HL-60 (cell line): Measurements from ENCODE around the gene WDR33.
A peak's percentile ranks its signal among the peaks of the same experiment; 100 is the strongest.

Source experiments
- DNase-seq, 2 experiments: peaks; one replicate each; pipeline ENCODE4 v3.0.0-alpha.2; 2010 to 2020; ENCODE audit warnings: low read depth in 1 of 2, low spot score in 1 of 2
- H3K27ac ChIP-seq: fragments of 250-450 bp; sonication (Bioruptor Pico); replicated peaks from 2 replicates; pipeline ENCODE4 v1.5.1; 2020; ENCODE audit warnings: mild to moderate bottlenecking, moderate library complexity
- H3K27me3 ChIP-seq: fragments of 250-450 bp; sonication (Bioruptor Pico); 2 replicates; pipeline ENCODE4 v1.5.1; 2021; ENCODE audit warnings: mild to moderate bottlenecking, moderate library complexity; ENCODE audit not compliant: insufficient read depth, poor library complexity, severe bottlenecking
- H3K4me3 ChIP-seq: replicated peaks from 2 replicates; pipeline ENCODE4 v1.5.1; 2011; ENCODE audit warnings: mild to moderate bottlenecking, control low read depth, low read length; ENCODE audit not compliant: insufficient read depth
- CTCF ChIP-seq: IDR thresholded peaks from one replicate; pipeline ENCODE4 v1.5.1; 2011; ENCODE audit warnings: low read length, control low read depth, inconsistent platforms; ENCODE audit not compliant: insufficient read depth
- GABPA ChIP-seq: IDR thresholded peaks from 2 replicates; pipeline ENCODE4 v1.6.1; 2012; ENCODE audit warnings: low read depth
- POLR2AphosphoS5 ChIP-seq: IDR thresholded peaks from 2 replicates; pipeline ENCODE4 v1.6.1; 2012; ENCODE audit warnings: low read depth
- REST ChIP-seq: IDR thresholded peaks from 2 replicates; pipeline ENCODE4 v1.6.1; 2012; ENCODE audit warnings: low read depth; ENCODE audit not compliant: insufficient replicate concordance
- SPI1 ChIP-seq: IDR thresholded peaks from 2 replicates; pipeline ENCODE4 v1.6.1; 2012; ENCODE audit warnings: low read depth, mild to moderate bottlenecking, borderline replicate concordance

The WDR33 gene

DNA sequence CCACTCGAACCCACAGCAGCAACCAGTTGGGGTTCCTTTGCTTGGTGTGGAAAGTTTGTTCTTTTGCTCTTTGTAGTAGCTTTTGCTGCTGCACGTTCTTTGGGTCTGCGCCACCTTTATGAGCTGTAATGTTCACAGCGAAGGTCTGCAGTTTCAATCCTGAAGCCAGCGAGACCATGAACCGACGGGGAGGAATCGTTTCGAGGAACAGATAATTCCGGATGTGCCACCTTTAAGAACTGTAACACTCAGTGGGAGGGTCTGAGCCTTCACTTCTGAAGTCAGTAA lies 150.7 kb downstream of the WDR33 start:
- no peak overlapping the region for H3K4me3 ChIP-seq
- H3K27ac ChIP-seq: no peak overlapping the region
- no peak for DNase-seq
- peaks cover 4% of the 10 kb centered on the region for H3K27me3 ChIP-seq
- no peak for TF ChIP-seq POLR2AphosphoS5
- TF ChIP-seq GABPA: no peak
- no peak for TF ChIP-seq SPI1
- no peak for TF ChIP-seq CTCF
- no peak for TF ChIP-seq REST

DNA sequence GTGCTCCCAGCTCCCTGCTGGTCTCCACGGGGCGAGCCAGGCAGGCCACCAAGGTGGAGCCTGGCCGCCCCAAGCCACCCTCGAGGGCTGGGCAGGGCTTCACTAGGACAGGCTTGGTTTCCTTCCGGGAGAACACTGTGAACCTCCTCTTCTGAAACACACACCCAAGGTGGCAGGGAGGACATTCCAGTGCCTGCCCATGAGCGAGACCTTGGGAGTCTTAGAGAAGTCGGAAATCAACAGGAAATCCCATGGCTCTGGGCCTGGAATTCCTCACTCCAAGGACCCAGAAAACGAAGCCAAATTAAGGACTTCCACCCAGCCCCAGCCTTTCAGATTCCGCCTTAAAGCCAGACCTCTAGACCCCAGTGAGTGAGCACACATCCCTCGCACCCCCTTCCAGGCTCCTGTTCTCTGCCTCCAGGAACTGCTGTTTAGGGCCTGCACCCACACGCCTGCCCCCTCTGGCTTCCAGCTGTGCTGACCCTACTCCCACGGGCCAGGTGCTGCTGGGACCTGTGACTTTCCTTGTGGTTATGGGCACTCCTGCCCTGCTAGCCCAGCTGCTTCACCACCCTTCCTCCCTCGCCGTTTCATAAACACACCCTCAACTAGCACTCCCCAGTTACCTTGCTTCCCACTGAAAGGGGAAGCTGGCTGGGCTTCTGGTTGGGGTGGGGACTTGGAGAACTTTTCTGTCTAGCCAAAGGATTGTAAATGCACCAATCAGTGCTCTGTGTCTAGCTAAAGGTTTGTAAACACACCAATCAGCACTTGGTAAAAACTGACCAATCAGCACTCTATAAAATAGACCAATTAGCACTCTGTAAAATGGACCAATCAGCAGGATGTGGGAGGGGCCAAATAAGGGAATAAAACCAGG lies 151.3 kb downstream of the WDR33 start:
- peak; percentile 66 to 78 for DNase-seq
- H3K27ac ChIP-seq: no peak overlapping the region

More for the DNA sequence above, 151.3 kb downstream of the WDR33 start:
- peaks cover 3% of the 10 kb centered on the region for H3K27me3 ChIP-seq
- H3K4me3 ChIP-seq: no peak overlapping the region
- TF ChIP-seq POLR2AphosphoS5 (peak; percentile 98), GABPA (peak; percentile 15; the same call in 1 of the 2 replicates), SPI1 (peak; percentile 45; the same call in 1 of the 2 replicates), CTCF (no peak), REST (no peak)
